ENCODE results near the gene DIPK1B. TPM values are rescaled to one million over a fixed set of nuclear protein-coding genes. Genes with fewer than 3 reads are reported as not detected.
"Not testable (repeated sequence)": the region's sequence is repeated elsewhere in the genome, so short reads cannot be mapped to it uniquely, and the experiment has no call there.

Gene DIPK1B
- total RNA-seq, 1 experiment from 2014 or later: 40.4 TPM

- Mint-ChIP-seq H3K4me1 (ENCODE audit: low read depth, unreplicated experiment) (peaks cover 19% of the 10 kb centered on the region), H3K27me3 (ENCODE audit: insufficient read depth, unreplicated experiment) (no peaks in the 10 kb centered on the region), H3K9me3 (ENCODE audit: unreplicated experiment) (no peaks in the 10 kb centered on the region), H3K4me3 (ENCODE audit: unreplicated experiment) (no peak overlapping the region), H3K36me3 (ENCODE audit: insufficient read depth, unreplicated experiment) (peaks cover 8% of the 10 kb centered on the region), H3K27ac (ENCODE audit: unreplicated experiment) (no peak overlapping the region)
- TF ChIP-seq CTCF (IDR thresholded peaks at IDR 0.05; ENCODE audit: insufficient read depth in 1 of 2, low read depth in 1 of 2, low read length in 1 of 2, severe bottlenecking in 1 of 2, unreplicated experiment in 1 of 2): no peak
- no TSS peak for BruUV-seq (replicated peaks)
- Histone ChIP-seq H3K9me3 (no peaks in the 10 kb centered on the region), H3K4me1 (peaks cover 28% of the 10 kb centered on the region), H3K4me3 (ENCODE audit: low read depth, low read length) (no peak overlapping the region), H3K36me3 (ENCODE audit: control insufficient read depth, insufficient read depth, low read length) (no peaks in the 10 kb centered on the region), H3K27me3 (replicated peaks; ENCODE audit: control insufficient read depth, insufficient read depth, low read length) (no peaks in the 10 kb centered on the region)
- DNase-seq: no peak
- POLR2A ChIA-PET: no interaction called here
- CTCF ChIA-PET: no interaction called here
- intact Hi-C loops (cut with micrococcal nuclease; ENCODE audit: unreplicated experiment): no loop called here
These were observed 10.7 kb upstream of the DIPK1B start for GRCh38 chr9:136701668-136702053.

- H3K4me3 Mint-ChIP-seq (ENCODE audit: unreplicated experiment): no peak overlapping the region
- no peaks in the 10 kb centered on the region for H3K27me3 ChIP-seq (replicated peaks; ENCODE audit: control insufficient read depth, insufficient read depth, low read length)
- no peak overlapping the region for H3K27ac Mint-ChIP-seq (ENCODE audit: unreplicated experiment)
- no peaks in the 10 kb centered on the region for H3K9me3 Mint-ChIP-seq (ENCODE audit: unreplicated experiment)
- H3K36me3 ChIP-seq (ENCODE audit: control insufficient read depth, insufficient read depth, low read length): no peaks in the 10 kb centered on the region
- H3K4me1 Mint-ChIP-seq (ENCODE audit: low read depth, unreplicated experiment): peaks cover 12% of the 10 kb centered on the region
- H3K4me1 ChIP-seq: peaks cover 15% of the 10 kb centered on the region
- H3K36me3 Mint-ChIP-seq (ENCODE audit: insufficient read depth, unreplicated experiment): no peaks in the 10 kb centered on the region
- no TSS peak for BruUV-seq (replicated peaks)
- DNase-seq: no peak
- H3K4me3 ChIP-seq (ENCODE audit: low read depth, low read length): no peak overlapping the region
- ChIA-PET POLR2A (no interaction called here), CTCF (no interaction called here)
- H3K27me3 Mint-ChIP-seq (ENCODE audit: insufficient read depth, unreplicated experiment): no peaks in the 10 kb centered on the region
- no peaks in the 10 kb centered on the region for H3K9me3 ChIP-seq
- TF ChIP-seq CTCF (IDR thresholded peaks at IDR 0.05; ENCODE audit: insufficient read depth in 1 of 2, low read depth in 1 of 2, low read length in 1 of 2, severe bottlenecking in 1 of 2, unreplicated experiment in 1 of 2): no peak
- intact Hi-C loops (cut with micrococcal nuclease; ENCODE audit: unreplicated experiment): no loop called here
These were observed 9.0 kb upstream of the DIPK1B start for GRCh38 chr9:136703276-136703860.

GRCh38 chr9:136704741-136705140 lies 7.6 kb upstream of the DIPK1B start:
- H3K27me3 ChIP-seq (replicated peaks; ENCODE audit: control insufficient read depth, insufficient read depth, low read length); H3K4me1 ChIP-seq; H3K36me3 ChIP-seq (ENCODE audit: control insufficient read depth, insufficient read depth, low read length); POLR2A ChIA-PET; H3K27ac Mint-ChIP-seq (ENCODE audit: unreplicated experiment); intact Hi-C loops (cut with micrococcal nuclease; ENCODE audit: unreplicated experiment); DNase-seq; H3K4me1 Mint-ChIP-seq (ENCODE audit: low read depth, unreplicated experiment); H3K27me3 Mint-ChIP-seq (ENCODE audit: insufficient read depth, unreplicated experiment); H3K4me3 ChIP-seq (ENCODE audit: low read depth, low read length); H3K36me3 Mint-ChIP-seq (ENCODE audit: insufficient read depth, unreplicated experiment); BruUV-seq (replicated peaks); H3K9me3 Mint-ChIP-seq (ENCODE audit: unreplicated experiment); H3K4me3 Mint-ChIP-seq (ENCODE audit: unreplicated experiment); H3K9me3 ChIP-seq: not testable (repeated sequence)
- CTCF ChIA-PET: interaction anchor here (0.7 kb wide), 1 partner anchor 191 kb away, joined by 5 read pairs; no protein-coding TSS in a partner anchor

- no peak overlapping the region for H3K4me3 ChIP-seq (ENCODE audit: low read depth, low read length)
- intact Hi-C loops (cut with micrococcal nuclease; ENCODE audit: unreplicated experiment): no loop called here
- BruUV-seq (replicated peaks): no TSS peak
- ChIA-PET CTCF (interaction anchor here (0.7 kb wide), 1 partner anchor 191 kb away, joined by 5 read pairs; no protein-coding TSS in a partner anchor), POLR2A (no interaction called here)
- no peaks in the 10 kb centered on the region for H3K9me3 Mint-ChIP-seq (ENCODE audit: unreplicated experiment)
- no peaks in the 10 kb centered on the region for H3K36me3 Mint-ChIP-seq (ENCODE audit: insufficient read depth, unreplicated experiment)
- no peak overlapping the region for H3K27ac Mint-ChIP-seq (ENCODE audit: unreplicated experiment)
- H3K4me1 Mint-ChIP-seq (ENCODE audit: low read depth, unreplicated experiment): peaks cover 9% of the 10 kb centered on the region
- no peaks in the 10 kb centered on the region for H3K27me3 Mint-ChIP-seq (ENCODE audit: insufficient read depth, unreplicated experiment)
- H3K4me3 Mint-ChIP-seq (ENCODE audit: unreplicated experiment): no peak overlapping the region
- no peak for TF ChIP-seq CTCF (IDR thresholded peaks at IDR 0.05; ENCODE audit: insufficient read depth in 1 of 2, low read depth in 1 of 2, low read length in 1 of 2, severe bottlenecking in 1 of 2, unreplicated experiment in 1 of 2)
- H3K27me3 ChIP-seq (replicated peaks; ENCODE audit: control insufficient read depth, insufficient read depth, low read length): no peaks in the 10 kb centered on the region
- H3K4me1 ChIP-seq: no peaks in the 10 kb centered on the region; the same call in 1 of the 2 replicates
- H3K9me3 ChIP-seq: no peaks in the 10 kb centered on the region
- DNase-seq: no peak
- H3K36me3 ChIP-seq (ENCODE audit: control insufficient read depth, insufficient read depth, low read length): no peaks in the 10 kb centered on the region
These were observed 6.8 kb upstream of the DIPK1B start for GRCh38 chr9:136705564-136705963.
